Stimulated activated CD8-positive, alpha-beta memory T cell treated with anti-CD3 and anti-CD28 coated beads, Interleukin-12 subunit alpha, Interleukin-12 subunit beta, amount 100 ng/mL, for 24 hours (primary cell): ENCODE measurements around the gene FAM187B.

Experiments used
- DNase-seq: peaks from one replicate; pipeline ENCODE4 v3.0.0-alpha.2; 2020; ENCODE audit errors: extremely low read depth

FAM187B gene

DNA sequence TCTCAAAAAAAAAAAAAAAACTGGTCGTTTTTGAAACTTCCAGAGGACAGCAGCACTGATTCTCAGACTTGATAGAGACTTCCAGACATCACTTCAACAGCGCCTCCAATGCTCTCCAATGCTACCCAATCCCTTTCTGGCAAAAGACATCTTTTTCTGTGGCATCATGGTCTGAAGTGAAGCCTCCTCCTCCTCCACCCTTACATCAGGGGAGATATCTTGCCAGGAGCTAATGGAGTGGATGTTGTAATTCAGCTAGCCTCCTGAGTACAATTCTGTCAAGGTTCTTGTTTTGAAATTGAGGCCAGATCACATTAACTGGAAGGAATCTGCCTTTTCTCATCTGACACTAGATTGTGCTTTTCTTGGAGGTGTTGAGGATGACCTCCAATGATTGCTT lies 49.8 kb downstream of the FAM187B start:
- DNase-seq = no peak

DNA sequence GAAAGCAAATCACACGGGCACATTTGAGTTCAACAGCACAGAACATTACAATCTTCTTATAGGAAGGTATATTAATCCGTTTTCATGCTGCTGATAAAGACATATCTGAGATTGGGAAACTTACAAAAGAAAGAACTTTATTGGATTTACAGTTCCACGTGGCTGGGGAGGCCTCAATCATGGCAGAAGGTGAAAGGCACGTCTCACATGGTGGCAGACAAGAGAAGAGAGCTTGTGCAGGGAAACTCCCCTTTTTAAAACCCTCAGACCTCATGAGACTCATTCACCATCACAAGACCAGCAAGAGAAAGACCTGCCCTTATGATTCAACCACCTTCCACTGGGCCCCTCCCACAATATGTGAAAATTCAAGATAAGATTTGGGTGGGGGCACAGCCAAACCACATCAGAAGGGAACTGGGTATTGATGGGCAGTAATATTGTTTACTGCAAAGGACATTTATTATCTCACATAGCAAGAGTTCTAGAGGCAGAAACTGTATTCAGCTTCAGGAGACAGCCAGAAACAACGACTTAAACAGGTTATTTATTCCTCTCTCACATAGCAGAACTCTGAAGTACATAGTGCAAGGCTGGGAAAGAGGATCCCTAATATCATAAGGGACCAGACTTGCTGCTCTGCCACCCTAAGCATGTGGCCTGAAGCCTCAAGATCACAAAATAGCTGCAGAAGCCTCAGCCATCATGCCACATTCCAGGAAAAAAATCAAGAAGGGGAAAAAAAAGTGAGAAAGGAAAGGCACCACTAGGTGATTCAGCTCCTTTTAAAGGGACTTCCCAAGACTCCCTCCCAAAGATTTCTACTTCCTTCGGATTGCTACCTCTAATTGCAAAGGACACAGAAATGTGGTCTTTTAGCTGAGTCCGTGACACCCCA lies 50.9 kb downstream of the FAM187B start:
- no peak for DNase-seq

DNA sequence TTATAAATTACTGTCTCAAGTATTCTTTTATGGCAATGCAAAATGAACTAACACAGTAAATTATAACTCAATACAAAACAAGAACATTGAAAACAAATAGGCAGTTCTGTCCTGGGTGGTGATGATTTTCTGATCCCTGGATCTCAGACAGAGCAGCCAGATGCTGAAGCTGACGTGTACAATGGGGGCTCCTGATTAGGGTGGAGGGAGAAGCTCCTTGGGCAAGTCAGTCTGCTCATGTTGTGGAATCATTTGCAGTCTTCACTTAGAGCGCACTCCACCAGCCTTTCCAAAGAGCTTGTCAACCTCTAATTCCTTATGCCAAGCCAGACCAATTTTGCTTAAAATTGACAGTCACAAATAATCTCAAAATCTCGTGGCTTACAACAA lies 52.4 kb downstream of the FAM187B start:
- no peak for DNase-seq
